Lower leg skin (tissue), 4 donors: Measurements from ENCODE around the gene TRIP10. TPM values are rescaled to one million over a fixed set of nuclear protein-coding genes. Genes with fewer than 3 reads are reported as not detected.

Source experiments
- DNase-seq, 2 donors: peaks; one replicate each; pipeline ENCODE4 v3.0.0-alpha.2; 2019; ENCODE audit warnings: low spot score in 2 of 2
- H3K4me3 ChIP-seq: fragments of 200-600 bp; sonication (generic); 2 replicates; pipeline ENCODE4 v1.5.1; 2017; ENCODE audit warnings: mild to moderate bottlenecking, low read depth; ENCODE audit not compliant: poor library complexity, severe bottlenecking
- CTCF ChIP-seq, 3 donors: fragments of 450-650 bp; IDR thresholded peaks; one replicate each; pipeline ENCODE4 v1.5.1; 2016; ENCODE audit warnings: antibody characterized with exemption in 3 of 3, mild to moderate bottlenecking in 3 of 3, moderate library complexity in 2 of 3
- POLR2A ChIP-seq, 2 donors: fragments of 450-650 bp; IDR thresholded peaks; one replicate each; pipeline ENCODE4 v1.6.1; 2016 to 2017; ENCODE audit warnings: antibody characterized with exemption in 2 of 2, mild to moderate bottlenecking in 1 of 2, moderate library complexity in 1 of 2
- WGBS, 2 donors: methylation state at CpG; one replicate each; pipeline ENCODE4 v1.1.5; 2018; 5-methylcytosine and 5-hydroxymethylcytosine counted together
- intact Hi-C: fragments of 100-400 bp; cut with DNase I; formaldehyde crosslinking; loops from one replicate; pipeline ENCODE4 v1.15.0; 2023; ENCODE audit warnings: low total_unique reads
- microRNA-seq, 2 donors: library from miRNA; unstranded; fragments of <30 nt; microRNA quantifications; one replicate each; pipeline ENCODE4, GENCODE V29; 2016; ENCODE audit warnings: borderline replicate concordance in 2 of 2, borderline number of aligned reads in 1 of 2
- total RNA-seq, 4 donors: library from RNA; depleted of rRNA; stranded (reverse); fragments of >200 nt; gene quantifications; one replicate each; pipeline ENCODE4 v1.1.0, GENCODE V29; 2016

The TRIP10 gene
- total RNA-seq, 4 donors from 2014 or later, result 41.2 to 60.2 (median 46.5) TPM

GRCh38 chr19:6800991-6801484, 61.6 kb downstream of the TRIP10 start:
- no peak for DNase-seq
- TF ChIP-seq POLR2A (IDR thresholded peaks at IDR 0.05) (no peak), CTCF (IDR thresholded peaks at IDR 0.05) (no peak)
- intact Hi-C loops, result no loop called here
- H3K4me3 ChIP-seq, result no peak overlapping the region
- WGBS, 2 donors, result 32 to 48% methylated on average over 10 of the region's 10 CpGs

Small RNA genes lying within 50 kb of the gene (microRNA-seq; reads per million reads assigned to microRNA genes)
- 0 reads per million in 2 donors for gene MIR6791

Other genes starting within 250 kb of the TRIP10 start
- gene TUBB4A, start 237.4 kb upstream of the TRIP10 start, total RNA-seq, result 10 to 100 TPM in 1 of 4 donors, 1 to 10 TPM in 2, under 1 TPM in 1; 0.99 to 17.0 (median 4.8) TPM
- gene TNFSF9, start 208.7 kb upstream of the TRIP10 start, total RNA-seq, result 1 to 10 TPM; 1.2 to 1.7 (median 1.5) TPM
- not detected for gene CD70, start 148.5 kb upstream of the TRIP10 start, total RNA-seq
- under 1 TPM in 2 of 4 donors, not detected in 2; 0.03 to 0.08 TPM for gene TNFSF14, start 69.5 kb upstream of the TRIP10 start, total RNA-seq
- 100 to 1,000 TPM in 1 of 4 donors, 10 to 100 TPM in 3; 28.8 to 155 (median 79.6) TPM for gene C3, start 19.0 kb upstream of the TRIP10 start, total RNA-seq
- 10 to 100 TPM; 57.1 to 80.0 (median 66.9) TPM for gene GPR108, start 2.1 kb upstream of the TRIP10 start, total RNA-seq
- 100 to 1,000 TPM in 1 of 4 donors, 10 to 100 TPM in 3; 53.0 to 142 (median 62.3) TPM for gene SH2D3A, start 27.8 kb downstream of the TRIP10 start, total RNA-seq
- 1 to 10 TPM; 1.0 to 2.0 (median 1.4) TPM for gene VAV1, start 33.0 kb downstream of the TRIP10 start, total RNA-seq
- gene ADGRE1, start 147.9 kb downstream of the TRIP10 start, total RNA-seq, result under 1 TPM in 1 of 4 donors, not detected in 3; 0.25 TPM